Stimulated activated CD4-positive, alpha-beta T cell treated with anti-CD3 and anti-CD28 coated beads, Interleukin-12 subunit alpha, Interleukin-12 subunit beta, amount 100 ng/mL, for 48 hours (primary cell): ENCODE data around the gene FKBP14.
A peak's percentile ranks its signal among the peaks of the same experiment; 100 is the strongest.

ENCODE experiments used
- DNase-seq, 3 donors: peaks; one replicate each; pipeline ENCODE4 v3.0.0-alpha.2; 2020; ENCODE audit warnings: low read depth in 2 of 3, low spot score in 1 of 3

Gene FKBP14

GRCh38 chr7:30034501-30034900, 8.0 kb upstream of the FKBP14 start:
- no peak for DNase-seq

DNA sequence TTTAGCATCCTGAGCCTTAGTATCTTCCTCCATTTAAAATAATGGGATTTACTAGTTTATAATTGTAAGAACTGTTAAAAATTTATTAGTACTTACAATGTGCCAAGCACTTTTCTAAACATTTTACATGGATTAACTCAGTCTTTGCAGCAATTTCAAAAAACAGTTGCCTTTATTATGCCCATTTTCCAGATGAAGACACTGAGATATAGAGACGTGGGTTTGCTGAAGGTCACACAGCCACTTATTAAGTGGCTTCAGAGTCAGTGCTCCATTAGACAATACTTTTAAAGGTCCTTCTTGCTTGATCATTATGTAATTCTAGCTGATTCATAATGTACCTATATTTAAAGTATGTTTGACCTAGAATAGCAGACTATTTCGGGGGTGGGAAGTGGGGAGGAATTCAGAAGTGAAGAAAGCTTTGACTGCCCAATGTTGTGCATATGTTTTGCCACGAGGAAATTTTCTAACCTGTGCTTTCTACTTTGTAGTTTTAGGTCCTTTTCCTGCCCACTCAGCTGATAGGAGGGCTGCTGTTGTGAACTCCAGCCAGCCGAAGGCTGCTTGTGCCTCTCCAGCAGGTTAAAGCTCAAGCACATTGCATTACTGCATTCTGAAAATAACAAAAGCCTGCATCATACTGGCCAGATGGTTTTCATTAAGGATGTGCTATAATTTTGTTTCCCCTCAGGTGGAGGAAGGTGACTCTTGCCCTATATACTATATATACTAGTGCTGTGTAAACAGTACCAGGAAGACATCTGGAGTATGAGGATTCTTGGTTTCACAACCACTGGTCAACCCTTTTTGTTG, 6.0 kb upstream of the FKBP14 start:
- no peak for DNase-seq

DNA sequence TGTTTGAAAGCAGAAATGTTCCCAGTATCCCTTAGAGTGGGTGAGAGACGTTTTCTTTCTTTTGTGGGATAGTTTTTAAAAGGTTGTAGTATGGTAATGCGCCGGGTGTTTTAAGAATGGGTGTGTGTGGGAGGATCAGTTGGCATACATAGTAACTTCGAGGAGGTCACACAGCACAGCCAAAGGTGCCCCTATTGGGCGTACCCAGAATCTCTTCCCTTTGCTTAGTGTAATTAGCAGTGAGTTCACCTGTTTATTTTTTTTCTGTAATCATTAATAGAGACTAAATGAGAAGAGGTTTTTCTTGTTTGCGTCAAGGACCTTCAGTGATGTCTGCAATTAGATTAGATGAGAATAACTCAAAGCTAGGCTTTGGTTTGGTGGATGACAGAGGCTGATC, 3.2 kb upstream of the FKBP14 start:
- no peak for DNase-seq

- no peak for DNase-seq
Observed at GRCh38 chr7:30028749-30029635, 2.5 kb upstream of the FKBP14 start.

DNA sequence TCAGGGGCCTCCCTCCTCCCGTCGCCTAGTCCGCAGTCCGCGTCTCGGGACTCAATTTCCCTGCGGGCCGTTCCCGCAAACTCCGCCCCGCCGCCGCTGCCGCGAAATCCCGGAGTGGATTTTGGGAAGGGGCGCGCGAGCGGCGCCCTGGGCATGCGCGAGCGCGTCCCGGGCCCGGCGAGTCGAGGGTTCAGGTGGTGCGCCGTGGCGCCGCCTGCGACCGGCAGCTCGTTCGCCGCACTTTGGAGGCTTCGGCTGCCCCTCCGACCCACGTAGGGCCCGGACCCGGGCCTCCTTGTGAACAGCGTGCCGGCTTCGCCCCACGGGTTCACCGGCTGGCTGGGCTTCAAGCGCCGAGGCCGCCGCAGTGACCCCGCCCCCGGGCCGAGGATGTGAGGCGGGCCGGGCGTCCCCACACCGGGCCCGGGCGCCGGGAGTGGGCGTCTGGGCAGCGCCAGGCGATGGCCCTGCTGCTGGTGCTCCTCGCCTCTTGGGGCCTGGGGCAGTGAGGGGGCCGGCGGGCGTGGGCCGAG, 1.8 kb upstream of the FKBP14 start, which contains the start of gene PLEKHA8:
Gene PLEKHA8, plus strand, starts transcription at position 197 of the 533 bp plus-strand sequence. CDS start 351 bp downstream, outside the sequence.
- peak; percentile 77 to 91 (median 84) for DNase-seq

DNA sequence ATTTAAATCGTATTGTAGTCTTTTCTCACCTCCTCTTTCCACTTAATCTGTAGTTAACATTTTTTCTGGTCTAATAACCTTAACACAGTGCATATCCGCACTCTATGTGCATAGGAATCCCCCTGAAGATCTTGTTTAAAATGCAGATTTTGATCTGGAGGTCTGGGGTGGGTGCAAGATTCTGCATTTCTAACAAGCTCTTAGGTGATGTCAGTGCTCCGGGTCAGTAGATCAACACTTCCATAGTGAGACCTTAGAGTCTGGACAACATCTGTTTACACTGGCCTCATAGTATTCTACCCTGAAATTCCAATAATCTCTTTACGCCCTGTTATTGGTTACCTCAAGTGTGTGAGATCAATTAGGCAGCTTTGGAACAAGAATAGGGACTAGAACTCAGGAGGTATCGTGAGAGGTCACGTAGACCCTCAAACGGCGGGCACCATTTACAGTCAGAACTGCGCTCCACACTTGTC, 1.3 kb upstream of the FKBP14 start:
- no peak for DNase-seq

- DNase-seq, result no peak
Observed at GRCh38 chr7:30027065-30027456, 559 bp upstream of the FKBP14 start.

DNA sequence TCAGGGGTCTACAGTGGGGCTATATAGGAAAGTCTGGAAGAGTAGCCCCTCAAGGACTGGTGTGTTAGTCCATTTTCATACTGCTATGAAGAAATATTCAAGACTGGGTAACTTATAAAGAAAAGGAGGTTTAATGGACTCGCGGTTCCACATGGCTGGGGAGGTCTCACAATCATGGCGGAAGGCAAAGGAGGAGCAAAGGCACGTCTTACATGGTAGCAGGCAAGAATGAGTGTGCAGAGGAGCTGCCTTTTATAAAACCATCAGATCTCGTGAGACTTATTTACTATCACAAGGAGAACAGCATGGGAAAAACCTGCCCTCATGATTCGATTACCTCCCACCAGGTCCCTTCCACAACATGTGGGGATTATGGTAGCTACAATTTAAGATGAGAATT, 3.0 kb downstream of the FKBP14 start:
- no peak for DNase-seq

GRCh38 chr7:30022991-30023390, 3.5 kb downstream of the FKBP14 start:
- DNase-seq, result no peak

- DNase-seq, result no peak
Observed at GRCh38 chr7:30020535-30020934, 6.0 kb downstream of the FKBP14 start.

DNA sequence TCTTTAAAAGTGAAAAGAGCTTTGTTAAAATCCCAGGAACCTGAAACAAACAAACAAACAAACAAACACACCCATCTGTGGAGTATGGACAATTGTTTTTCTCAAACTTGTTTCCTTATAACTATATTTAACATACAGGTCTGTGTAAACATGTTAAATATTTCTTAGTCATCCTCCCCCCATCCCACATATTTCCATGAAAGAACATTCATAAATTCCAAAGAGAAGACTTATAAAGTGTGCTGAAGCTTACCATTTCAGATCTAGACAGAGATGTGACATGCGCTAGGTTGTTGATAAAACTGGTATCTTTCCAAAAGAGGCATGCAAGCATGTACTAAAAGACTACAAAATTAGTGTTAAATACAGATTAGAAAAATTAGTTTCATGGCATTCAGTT, 6.5 kb downstream of the FKBP14 start:
- no peak for DNase-seq

DNA sequence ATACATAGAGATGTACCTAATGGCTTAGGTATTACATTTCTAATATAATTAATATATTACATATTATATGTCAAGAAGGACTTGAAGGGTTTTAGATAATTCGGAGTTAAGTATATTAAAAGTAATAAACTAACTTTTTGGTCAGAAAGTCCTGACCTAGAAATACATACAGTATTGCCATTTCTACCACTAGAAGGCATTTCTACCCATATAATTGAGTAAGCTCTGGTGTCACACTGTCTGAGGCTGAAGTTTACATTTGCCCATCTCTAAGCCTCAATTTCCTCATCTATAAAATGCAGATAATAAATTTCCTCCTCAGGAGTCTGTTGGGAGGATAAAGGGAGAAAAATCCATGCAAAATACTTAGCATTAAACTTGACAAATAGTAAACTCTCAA, 7.1 kb downstream of the FKBP14 start:
- DNase-seq, result no peak

DNA sequence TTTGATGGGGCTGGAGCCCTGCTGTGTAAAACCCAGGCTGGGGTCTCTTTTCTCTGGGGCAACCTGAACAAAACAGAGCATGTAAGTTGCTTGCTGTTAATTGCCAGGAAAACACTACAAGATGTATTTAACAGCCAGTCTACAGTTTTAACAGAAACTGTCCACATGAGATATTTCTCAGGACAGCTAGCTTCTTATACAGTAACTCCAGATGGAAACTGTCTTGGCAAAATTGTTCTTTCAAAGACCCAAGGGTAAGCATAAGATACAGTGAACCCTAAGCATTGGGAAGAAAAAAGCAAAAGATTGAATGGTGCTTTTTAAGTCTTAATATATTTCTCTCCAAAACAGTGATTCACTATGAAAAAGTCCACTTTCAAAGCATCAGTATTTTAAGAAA, 8.1 kb downstream of the FKBP14 start:
- DNase-seq, result no peak

DNA sequence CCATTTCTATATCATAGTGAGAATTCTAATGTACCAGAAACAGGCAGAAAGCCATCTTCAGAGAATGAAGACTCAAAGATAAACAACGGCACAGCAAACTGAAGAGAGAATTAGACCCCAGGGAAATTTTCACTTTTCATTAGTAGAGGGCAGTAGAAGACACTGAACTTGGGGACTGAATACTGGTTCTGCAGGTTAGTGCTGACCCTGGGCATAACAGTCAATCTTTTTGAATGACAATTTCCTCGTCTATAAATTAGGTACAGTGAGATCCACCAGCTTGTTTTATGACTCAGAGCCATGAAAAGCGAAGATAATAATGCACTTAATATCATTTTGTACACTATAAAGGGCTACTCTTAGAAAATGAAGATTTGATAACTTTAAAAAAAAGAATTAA, 13.7 kb downstream of the FKBP14 start:
- no peak for DNase-seq

GRCh38 chr7:30010021-30010420, 16.5 kb downstream of the FKBP14 start:
- no peak for DNase-seq

DNA sequence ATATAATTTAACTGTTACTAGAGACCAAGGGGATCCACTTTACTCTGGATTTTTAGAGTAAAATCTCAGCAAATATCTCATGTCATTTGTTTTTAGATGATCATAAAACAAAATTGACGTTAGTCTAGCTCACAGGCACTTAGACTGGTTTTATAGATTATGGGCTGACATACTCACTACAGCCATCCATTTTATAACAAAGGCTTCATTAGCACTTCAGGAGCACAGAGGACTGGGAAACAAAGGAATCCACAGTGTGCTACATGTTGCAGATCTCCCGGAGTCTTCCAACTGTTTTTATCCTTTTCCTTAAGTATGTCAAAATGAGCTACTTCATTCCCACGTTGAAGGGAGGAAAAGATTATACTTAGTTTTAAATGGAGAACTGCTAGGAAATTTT, 21.0 kb downstream of the FKBP14 start:
- DNase-seq, result no peak

DNA sequence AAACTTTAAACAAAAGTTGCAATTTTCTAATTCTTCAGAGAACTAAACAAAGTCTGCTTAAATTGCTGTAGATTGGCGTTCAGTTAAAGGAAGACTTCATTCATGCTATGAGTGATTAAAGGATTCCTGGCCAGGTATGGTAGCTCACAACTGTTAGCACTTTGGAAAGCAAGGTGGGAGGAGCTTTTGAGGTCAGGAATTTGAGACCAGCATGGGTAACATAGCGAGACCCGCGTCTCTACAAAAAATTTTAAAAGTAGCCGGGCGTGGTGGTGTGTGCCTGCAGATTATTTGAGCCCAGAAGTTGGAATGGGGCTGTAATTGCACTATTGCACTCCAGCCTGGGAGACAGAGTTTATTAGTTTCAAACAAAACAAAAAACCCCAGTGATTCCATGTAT, 23.4 kb downstream of the FKBP14 start:
- no peak for DNase-seq

DNA sequence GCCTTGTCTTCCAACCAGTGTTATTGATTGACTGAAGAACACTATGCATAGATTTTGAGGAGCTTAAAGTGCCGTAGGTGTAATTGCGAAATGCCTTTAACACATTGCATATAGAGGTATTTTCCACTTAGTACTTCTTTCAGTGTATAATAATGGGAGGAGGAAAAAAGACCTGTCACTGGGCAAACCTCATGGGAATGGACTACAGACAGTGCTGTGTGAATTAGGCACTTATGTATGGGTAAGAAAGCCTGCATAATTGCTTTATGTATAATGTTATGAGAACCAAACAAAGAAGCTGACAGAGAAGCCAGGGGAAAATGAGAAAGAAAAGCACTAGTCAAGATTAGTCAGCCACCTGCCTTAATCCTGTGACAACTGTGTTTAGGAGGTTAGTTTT, 24.5 kb downstream of the FKBP14 start:
- DNase-seq, result no peak

GRCh38 chr7:29998489-29998888, 28.0 kb downstream of the FKBP14 start:
- DNase-seq, result no peak

- DNase-seq, result no peak
Observed at GRCh38 chr7:29996321-29996720, 30.2 kb downstream of the FKBP14 start.

DNA sequence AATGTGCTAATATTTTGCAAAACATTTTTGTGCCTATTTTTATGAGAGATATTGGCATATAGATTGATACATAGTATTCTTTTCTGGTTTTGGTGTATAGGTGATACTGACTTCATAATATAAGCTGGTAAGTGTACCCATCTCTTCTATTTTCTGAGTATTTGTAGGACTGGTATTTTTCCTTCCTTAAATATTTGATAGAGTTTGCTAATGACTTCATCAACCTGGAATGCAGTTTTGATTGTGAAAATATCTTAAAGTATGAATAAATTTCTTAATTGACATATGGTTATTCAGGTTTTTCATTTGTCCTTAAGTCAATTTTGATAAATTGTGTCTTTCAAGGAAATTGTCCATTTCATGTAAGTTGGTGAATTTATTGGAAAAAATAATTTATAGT, 30.9 kb downstream of the FKBP14 start:
- DNase-seq, result no peak

- DNase-seq, result no peak
Observed at GRCh38 chr7:29993140-29993539, 33.4 kb downstream of the FKBP14 start.
